ENCODE results near the gene TBX1.

DNA sequence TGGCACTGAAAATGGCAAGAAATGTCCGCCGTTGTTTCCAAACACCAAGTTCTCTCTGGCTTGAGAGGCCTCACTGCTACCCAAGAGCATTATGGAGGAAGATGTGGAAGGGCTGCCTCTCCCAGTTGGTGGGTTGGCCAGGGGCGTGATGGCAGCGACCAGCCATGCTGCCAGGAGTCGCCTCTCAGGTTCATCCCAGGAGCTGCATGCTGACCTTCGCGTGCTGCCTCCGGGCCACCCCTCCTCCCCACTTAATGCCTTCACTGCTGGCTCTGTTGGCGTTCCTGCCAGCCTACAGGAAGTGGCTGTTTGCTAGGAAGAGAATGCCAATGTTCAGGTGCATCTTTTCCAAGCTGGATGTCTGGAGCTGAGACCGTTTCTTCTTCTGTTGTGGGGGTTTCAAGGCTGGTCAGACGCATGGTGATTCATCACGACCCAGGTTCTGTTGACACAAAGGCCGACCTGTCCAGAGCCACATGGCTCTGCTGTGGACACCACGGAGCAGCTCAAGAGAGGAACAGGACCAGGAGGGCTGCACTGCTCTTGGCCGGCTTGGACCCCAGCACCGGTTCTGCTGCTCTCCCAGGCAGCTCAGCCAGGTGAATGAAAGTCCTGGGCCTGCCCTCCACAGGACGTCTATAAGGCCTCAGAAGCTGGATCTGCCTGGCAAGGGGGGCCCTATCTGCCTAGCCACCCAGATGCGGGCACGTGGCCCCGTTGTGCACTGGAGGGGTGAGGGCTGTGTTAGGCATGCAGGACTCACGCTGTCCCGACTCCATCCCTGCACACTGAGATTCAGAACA lies 25.1 kb downstream of the TBX1 start:
- TF ChIP-seq CTCF (IDR thresholded peaks at IDR 0.05; ENCODE audit: poor library complexity) (no peak), EZH2phosphoT487 (IDR thresholded peaks at IDR 0.05; ENCODE audit: low read depth, severe bottlenecking, unreplicated experiment) (no peak)

Data from hepatocyte (in vitro differentiated cells).